Neural cell (in vitro differentiated cells): ENCODE measurements around the gene ERBB2.

Experiments used
- MXI1 ChIP-seq: fragments of 450-650 bp; conservative IDR thresholded peaks from 2 replicates; pipeline ENCODE4 v1.6.1; 2014; ENCODE audit warnings: antibody characterized with exemption, mild to moderate bottlenecking; ENCODE audit not compliant: poor library complexity, severe bottlenecking
- POLR2AphosphoS5 ChIP-seq: IDR thresholded peaks from 2 replicates; pipeline ENCODE4 v1.6.1; 2012
- REST ChIP-seq: IDR thresholded peaks from 2 replicates; pipeline ENCODE4 v1.6.1; 2012; ENCODE audit warnings: borderline replicate concordance
- SMC3 ChIP-seq: fragments of 450-650 bp; conservative IDR thresholded peaks from 2 replicates; pipeline ENCODE4 v1.6.1; 2014; ENCODE audit warnings: antibody characterized with exemption, mild to moderate bottlenecking, moderate library complexity; ENCODE audit not compliant: poor library complexity
- TAF1 ChIP-seq: IDR thresholded peaks from 2 replicates; pipeline ENCODE4 v1.6.1; 2012; ENCODE audit warnings: low read depth
- TF ChIP-seq, protein P1 (sequence below): fragments of 450-650 bp; IDR thresholded peaks from 2 replicates; pipeline ENCODE4 v1.5.1; 2014; ENCODE audit warnings: antibody characterized with exemption, mild to moderate bottlenecking, moderate library complexity; ENCODE audit not compliant: poor library complexity, severe bottlenecking

GRCh38 chr17:39747745-39748144, 47.9 kb downstream of the ERBB2 start:
- TF ChIP-seq REST: no peak
- TF ChIP-seq, protein P1, sequence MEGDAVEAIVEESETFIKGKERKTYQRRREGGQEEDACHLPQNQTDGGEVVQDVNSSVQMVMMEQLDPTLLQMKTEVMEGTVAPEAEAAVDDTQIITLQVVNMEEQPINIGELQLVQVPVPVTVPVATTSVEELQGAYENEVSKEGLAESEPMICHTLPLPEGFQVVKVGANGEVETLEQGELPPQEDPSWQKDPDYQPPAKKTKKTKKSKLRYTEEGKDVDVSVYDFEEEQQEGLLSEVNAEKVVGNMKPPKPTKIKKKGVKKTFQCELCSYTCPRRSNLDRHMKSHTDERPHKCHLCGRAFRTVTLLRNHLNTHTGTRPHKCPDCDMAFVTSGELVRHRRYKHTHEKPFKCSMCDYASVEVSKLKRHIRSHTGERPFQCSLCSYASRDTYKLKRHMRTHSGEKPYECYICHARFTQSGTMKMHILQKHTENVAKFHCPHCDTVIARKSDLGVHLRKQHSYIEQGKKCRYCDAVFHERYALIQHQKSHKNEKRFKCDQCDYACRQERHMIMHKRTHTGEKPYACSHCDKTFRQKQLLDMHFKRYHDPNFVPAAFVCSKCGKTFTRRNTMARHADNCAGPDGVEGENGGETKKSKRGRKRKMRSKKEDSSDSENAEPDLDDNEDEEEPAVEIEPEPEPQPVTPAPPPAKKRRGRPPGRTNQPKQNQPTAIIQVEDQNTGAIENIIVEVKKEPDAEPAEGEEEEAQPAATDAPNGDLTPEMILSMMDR: no peak
- no peak for TF ChIP-seq TAF1
- TF ChIP-seq POLR2AphosphoS5: no peak
- no peak for TF ChIP-seq SMC3
- no peak for TF ChIP-seq MXI1
